A673 (cell line): ENCODE measurements around the gene NPAS2. TPM values are rescaled to one million over a fixed set of nuclear protein-coding genes. Genes with fewer than 3 reads are reported as not detected.

ENCODE experiments used
- BruUV-seq: library from RNA; stranded (reverse); fragments of 400-500 nt; replicated peaks from 2 replicates; lab custom pipeline; 2021; lab: Mats Ljungman, UMichigan
- CTCF ChIA-PET: fragments of 300-600 bp; sonication (Branson Sonifier 250); formaldehyde crosslinking; loops from one replicate; lab custom pipeline; 2022; ENCODE audit warnings: antibody characterized with exemption; lab: Charles Lee
- POLR2A ChIA-PET: fragments of 300-600 bp; sonication (Branson Sonifier 250); formaldehyde crosslinking; loops from one replicate; lab custom pipeline; 2022; ENCODE audit warnings: antibody characterized with exemption; ENCODE audit not compliant: low non-redundant PET; lab: Charles Lee
- DNase-seq: peaks from one replicate; pipeline ENCODE4 v3.0.0-alpha.2; 2015; ENCODE audit warnings: low spot score
- H3K27ac ChIP-seq: fragments of 200-600 bp; sonication (generic); 2 replicates; pipeline ENCODE4 v1.5.1; 2016; ENCODE audit warnings: mixed run types, low read depth, mild to moderate bottlenecking, mixed read lengths, antibody characterized with exemption, low read length; ENCODE audit not compliant: poor library complexity, severe bottlenecking
- H3K27me3 ChIP-seq: fragments of 200-600 bp; sonication (generic); replicated peaks from 2 replicates; pipeline ENCODE4 v1.6.1; 2017; ENCODE audit warnings: mixed run types, low read depth, mild to moderate bottlenecking, mixed read lengths, antibody characterized with exemption, low read length; ENCODE audit not compliant: insufficient read depth, poor library complexity
- H3K36me3 ChIP-seq: fragments of 200-600 bp; sonication (generic); 2 replicates; pipeline ENCODE4 v1.6.1; 2016; ENCODE audit warnings: mixed run types, mild to moderate bottlenecking, mixed read lengths, antibody characterized with exemption, low read length; ENCODE audit not compliant: insufficient read depth, poor library complexity, severe bottlenecking
- H3K4me1 ChIP-seq: fragments of 200-600 bp; sonication (generic); 2 replicates; pipeline ENCODE4 v1.6.1; 2017; ENCODE audit warnings: mixed run types, mild to moderate bottlenecking, mixed read lengths, antibody characterized with exemption, low read length; ENCODE audit not compliant: insufficient read depth, poor library complexity, severe bottlenecking
- H3K4me3 ChIP-seq: fragments of 200-600 bp; sonication (generic); 2 replicates; pipeline ENCODE4 v1.5.1; 2016; ENCODE audit warnings: low read depth, mixed run types, mild to moderate bottlenecking, mixed read lengths, low read length; ENCODE audit not compliant: poor library complexity, severe bottlenecking
- H3K9me3 ChIP-seq: fragments of 200-600 bp; sonication (generic); 2 replicates; pipeline ENCODE4 v1.6.1; 2016; ENCODE audit warnings: mixed run types, low read depth, mild to moderate bottlenecking, mixed read lengths, antibody characterized with exemption, low read length; ENCODE audit not compliant: poor library complexity, severe bottlenecking
- EZH2 ChIP-seq: fragments of 200-600 bp; sonication (generic); IDR thresholded peaks from 2 replicates; pipeline ENCODE4 v1.6.1; 2017; ENCODE audit warnings: borderline replicate concordance, low read depth, mild to moderate bottlenecking, mixed read lengths, antibody characterized with exemption, low read length; ENCODE audit not compliant: poor library complexity, severe bottlenecking
- intact Hi-C: fragments of 100-400 bp; cut with micrococcal nuclease; formaldehyde crosslinking; loops from one replicate; pipeline ENCODE4 v1.10.0; 2022; ENCODE audit not compliant: unreplicated experiment
- total RNA-seq: library from RNA; stranded (reverse); gene quantifications from 2 replicates; pipeline ENCODE4 v1.2.3, GENCODE V29; 2021
- TF ChIP-seq, protein P1 (sequence below): fragments of 300-800, 200-600 bp; sonication (generic); conservative IDR thresholded peaks from 2 replicates; pipeline ENCODE4 v1.5.1; 2017; ENCODE audit warnings: low read depth, mild to moderate bottlenecking, antibody characterized with exemption, low read length, moderate library complexity, mixed read lengths

The NPAS2 gene
- total RNA-seq, 1 experiment from 2014 or later, result 9.4 TPM

GRCh38 chr2:101007415-101008345, 187.7 kb downstream of the NPAS2 start:
- Histone ChIP-seq H3K9me3 (no peaks in the 10 kb centered on the region), H3K27ac (peak overlapping the region; percentile 28), H3K4me1 (peaks cover 15% of the 10 kb centered on the region), H3K36me3 (peaks cover 79% of the 10 kb centered on the region), H3K4me3 (no peak overlapping the region), H3K27me3 (no peaks in the 10 kb centered on the region)
- ChIA-PET CTCF (no interaction called here), POLR2A (interaction anchor here (0.6 kb wide), 1 partner anchor 194 kb away, joined by 3 read pairs; no protein-coding TSS in a partner anchor)
- TF ChIP-seq, protein P1, sequence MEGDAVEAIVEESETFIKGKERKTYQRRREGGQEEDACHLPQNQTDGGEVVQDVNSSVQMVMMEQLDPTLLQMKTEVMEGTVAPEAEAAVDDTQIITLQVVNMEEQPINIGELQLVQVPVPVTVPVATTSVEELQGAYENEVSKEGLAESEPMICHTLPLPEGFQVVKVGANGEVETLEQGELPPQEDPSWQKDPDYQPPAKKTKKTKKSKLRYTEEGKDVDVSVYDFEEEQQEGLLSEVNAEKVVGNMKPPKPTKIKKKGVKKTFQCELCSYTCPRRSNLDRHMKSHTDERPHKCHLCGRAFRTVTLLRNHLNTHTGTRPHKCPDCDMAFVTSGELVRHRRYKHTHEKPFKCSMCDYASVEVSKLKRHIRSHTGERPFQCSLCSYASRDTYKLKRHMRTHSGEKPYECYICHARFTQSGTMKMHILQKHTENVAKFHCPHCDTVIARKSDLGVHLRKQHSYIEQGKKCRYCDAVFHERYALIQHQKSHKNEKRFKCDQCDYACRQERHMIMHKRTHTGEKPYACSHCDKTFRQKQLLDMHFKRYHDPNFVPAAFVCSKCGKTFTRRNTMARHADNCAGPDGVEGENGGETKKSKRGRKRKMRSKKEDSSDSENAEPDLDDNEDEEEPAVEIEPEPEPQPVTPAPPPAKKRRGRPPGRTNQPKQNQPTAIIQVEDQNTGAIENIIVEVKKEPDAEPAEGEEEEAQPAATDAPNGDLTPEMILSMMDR, result no peak
- no peak for TF ChIP-seq EZH2
- intact Hi-C loops, result no loop called here
- BruUV-seq, result no TSS peak
- no peak for DNase-seq

GRCh38 chr2:101011152-101011551, 191.2 kb downstream of the NPAS2 start:
- intact Hi-C loops, result no loop called here
- Histone ChIP-seq H3K27me3 (no peaks in the 10 kb centered on the region), H3K36me3 (peaks cover 67% of the 10 kb centered on the region), H3K4me3 (no peak overlapping the region), H3K9me3 (no peaks in the 10 kb centered on the region), H3K27ac (peak overlapping the region; percentile 25), H3K4me1 (no peaks in the 10 kb centered on the region)
- BruUV-seq, result no TSS peak
- CTCF ChIA-PET, result no interaction called here
- POLR2A ChIA-PET, result no interaction called here
- no peak for DNase-seq
- no peak for TF ChIP-seq EZH2
- TF ChIP-seq, protein P1, result no peak

DNA sequence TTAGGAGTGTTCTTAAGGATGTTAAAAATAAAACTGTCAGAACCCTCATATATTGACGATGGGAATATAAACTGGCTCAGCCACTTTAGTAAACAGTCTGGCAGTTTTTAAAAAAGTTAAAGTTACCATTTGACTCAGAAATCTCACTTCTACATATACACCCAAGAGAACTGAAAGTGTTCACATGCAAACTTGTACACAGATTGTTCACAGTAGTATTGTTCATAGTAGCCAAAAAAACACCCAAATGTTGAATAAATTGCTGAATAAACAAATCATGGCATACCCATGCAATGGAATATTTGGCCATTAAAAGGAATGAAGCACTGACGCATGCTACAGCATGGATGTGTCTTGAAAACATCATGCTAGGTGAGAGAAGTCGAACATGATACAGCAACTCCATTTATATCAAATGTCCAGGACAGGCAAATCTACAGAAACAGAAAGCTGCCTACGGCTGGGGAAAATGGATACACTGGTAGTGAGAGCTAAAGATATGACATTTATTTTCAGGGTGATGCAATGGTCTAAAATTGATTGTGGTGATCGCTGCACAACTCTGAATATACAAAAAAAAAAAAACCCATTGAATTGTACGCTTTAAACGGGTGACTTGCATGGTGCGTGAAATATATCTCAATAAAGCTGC, 192.2 kb downstream of the NPAS2 start:
- TF ChIP-seq EZH2, result no peak
- TF ChIP-seq, protein P1, result no peak
- POLR2A ChIA-PET, result no interaction called here
- no peaks in the 10 kb centered on the region for H3K4me1 ChIP-seq
- intact Hi-C loops, result loop anchor here (1.0 to 2.0 kb wide), 2 partner anchors 141 to 193 kb away; no protein-coding TSS in a partner anchor
- DNase-seq, result no peak
- no peaks in the 10 kb centered on the region for H3K27me3 ChIP-seq
- H3K4me3 ChIP-seq, result no peak overlapping the region
- no peaks in the 10 kb centered on the region for H3K9me3 ChIP-seq
- no TSS peak for BruUV-seq
- no peak overlapping the region for H3K27ac ChIP-seq
- peaks cover 57% of the 10 kb centered on the region for H3K36me3 ChIP-seq
- CTCF ChIA-PET, result interaction anchor here (0.5 to 1.0 kb wide), 6 partner anchors 34 to 350 kb away, joined by 3 to 7 read pairs (median 5); no protein-coding TSS in a partner anchor
